PFSK-1 (cell line): Measurements from ENCODE around the gene KBTBD2.

Source experiments
- FOXP2 ChIP-seq: optimal IDR thresholded peaks from 2 replicates; pipeline ENCODE3; 2011; ENCODE audit warnings: borderline replicate concordance, control low read depth, inconsistent platforms; ENCODE audit not compliant: insufficient read depth; ENCODE audit errors: extremely low read length, extremely low read depth
- POLR2AphosphoS5 ChIP-seq: IDR thresholded peaks from 2 replicates; pipeline ENCODE4 v1.6.1; 2012; ENCODE audit warnings: low read depth, mild to moderate bottlenecking, control low read depth, low read length, moderate library complexity
- REST ChIP-seq, 2 experiments: IDR thresholded peaks; 2 replicates each; pipeline versions ENCODE4 v1.6.1 to v1.8.0; 2011 to 2012; ENCODE audit warnings: low read depth in 2 of 2, low read length in 2 of 2, control low read depth in 1 of 2, inconsistent platforms in 1 of 2, mild to moderate bottlenecking in 1 of 2, moderate library complexity in 1 of 2; ENCODE audit not compliant: insufficient read depth in 1 of 2
- SIN3A ChIP-seq: IDR thresholded peaks from 2 replicates; pipeline ENCODE4 v1.6.1; 2012; ENCODE audit warnings: mild to moderate bottlenecking, low read length, moderate library complexity, borderline replicate concordance; ENCODE audit not compliant: insufficient read depth
- TAF1 ChIP-seq: IDR thresholded peaks from 2 replicates; pipeline ENCODE4 v1.6.1; 2012; ENCODE audit warnings: low read length, control low read depth, borderline replicate concordance; ENCODE audit not compliant: insufficient read depth

Gene KBTBD2

GRCh38 chr7:32871624-32872371, 19.8 kb downstream of the KBTBD2 start:
- TF ChIP-seq REST (IDR thresholded peaks at IDR 0.05; ENCODE audit: insufficient read depth in 1 of 2, low read depth in 2 of 2, low read length in 2 of 2) = no peak
- no peak for TF ChIP-seq FOXP2
- TF ChIP-seq POLR2AphosphoS5 = no peak
- no peak for TF ChIP-seq SIN3A
- no peak for TF ChIP-seq TAF1

- TF ChIP-seq TAF1 (no peak), POLR2AphosphoS5 (no peak), FOXP2 (no peak), REST (IDR thresholded peaks at IDR 0.05; ENCODE audit: insufficient read depth in 1 of 2, low read depth in 2 of 2, low read length in 2 of 2) (no peak), SIN3A (no peak)
These were observed 21.3 kb downstream of the KBTBD2 start for GRCh38 chr7:32870298-32870697.

- TF ChIP-seq TAF1 (no peak), REST (IDR thresholded peaks at IDR 0.05; ENCODE audit: insufficient read depth in 1 of 2, low read depth in 2 of 2, low read length in 2 of 2) (no peak), FOXP2 (no peak), SIN3A (no peak), POLR2AphosphoS5 (no peak)
These were observed 21.8 kb downstream of the KBTBD2 start for GRCh38 chr7:32869716-32870115.

- TF ChIP-seq REST (IDR thresholded peaks at IDR 0.05; ENCODE audit: insufficient read depth in 1 of 2, low read depth in 2 of 2, low read length in 2 of 2) (no peak), FOXP2 (no peak), SIN3A (no peak), TAF1 (no peak), POLR2AphosphoS5 (no peak)
These were observed 23.4 kb downstream of the KBTBD2 start for GRCh38 chr7:32868116-32868515.

- no peak for TF ChIP-seq FOXP2
- no peak for TF ChIP-seq REST (IDR thresholded peaks at IDR 0.05; ENCODE audit: insufficient read depth in 1 of 2, low read depth in 2 of 2, low read length in 2 of 2)
- no peak for TF ChIP-seq SIN3A
- no peak for TF ChIP-seq POLR2AphosphoS5
- TF ChIP-seq TAF1 = no peak
These were observed 26.0 kb downstream of the KBTBD2 start for GRCh38 chr7:32865448-32866030.
